ENCODE data around the gene PPP1R26.
"Not testable (repeated sequence)": the region's sequence is repeated elsewhere in the genome, so short reads cannot be mapped to it uniquely, and the experiment has no call there.

PPP1R26 gene

DNA sequence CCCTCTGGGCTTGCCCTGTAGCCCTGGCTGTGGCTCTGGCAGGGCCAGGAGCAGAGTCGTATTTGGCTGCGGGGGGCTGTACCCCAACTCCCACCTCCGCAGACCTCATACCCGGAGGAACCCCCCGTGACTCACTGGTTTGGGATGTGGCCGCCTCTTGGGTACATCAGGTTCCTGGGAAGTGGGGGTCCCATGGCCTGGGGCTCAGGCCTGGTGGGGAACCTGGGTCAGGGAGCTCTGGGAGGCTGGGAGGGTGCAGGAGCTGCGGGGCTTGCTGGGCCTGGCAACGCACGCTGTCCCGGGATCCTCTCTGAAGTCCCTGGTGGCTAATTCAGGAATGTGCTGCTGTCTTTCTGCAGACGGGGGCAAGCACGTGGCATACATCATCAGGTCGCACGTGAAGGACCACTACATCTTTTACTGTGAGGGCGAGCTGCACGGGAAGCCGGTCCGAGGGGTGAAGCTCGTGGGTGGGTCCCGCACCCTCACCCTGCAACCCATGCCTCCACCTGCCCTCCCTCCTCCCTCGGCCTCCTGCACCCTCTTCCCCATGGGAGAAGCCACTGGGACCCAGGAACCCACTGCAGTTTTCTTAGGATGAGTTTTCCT is 44.0 kb downstream of the PPP1R26 start:
- DNase-seq = no peak

GRCh38 chr9:135524130-135524861 is 44.7 kb downstream of the PPP1R26 start:
- no peak for DNase-seq

GRCh38 chr9:135525241-135526088 is 45.9 kb downstream of the PPP1R26 start:
- DNase-seq = no peak

DNA sequence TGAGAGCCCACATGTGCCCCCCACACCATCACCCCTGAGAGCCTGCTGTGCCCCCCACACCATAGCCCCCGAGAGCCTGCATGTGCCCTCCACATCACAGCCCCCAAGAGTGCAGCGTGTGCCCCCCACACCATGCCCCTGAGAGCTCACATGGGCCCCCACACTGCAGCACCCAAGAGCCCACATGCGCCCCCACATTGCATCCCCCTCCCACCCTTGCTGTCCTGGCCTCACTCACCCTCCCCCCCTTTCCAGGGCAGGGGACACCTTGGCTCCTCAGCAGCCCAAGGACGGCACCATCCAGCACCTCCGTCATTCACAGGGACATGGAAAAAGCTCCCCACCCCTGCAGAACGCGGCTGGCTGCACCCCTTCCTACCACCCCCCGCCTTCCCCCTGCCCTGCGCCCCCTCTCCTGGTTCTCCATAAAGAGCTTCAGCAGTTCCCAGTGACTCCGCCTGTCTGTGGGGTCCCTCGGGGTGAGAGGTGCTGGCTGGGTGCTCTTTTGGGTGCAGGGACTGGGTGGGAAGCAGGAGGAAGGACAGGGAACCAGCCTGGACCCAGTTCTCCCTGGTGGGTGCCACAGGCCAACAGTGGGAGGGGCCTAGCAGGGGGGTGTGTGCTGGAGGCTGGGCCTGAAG is 46.6 kb downstream of the PPP1R26 start:
- DNase-seq = no peak

DNA sequence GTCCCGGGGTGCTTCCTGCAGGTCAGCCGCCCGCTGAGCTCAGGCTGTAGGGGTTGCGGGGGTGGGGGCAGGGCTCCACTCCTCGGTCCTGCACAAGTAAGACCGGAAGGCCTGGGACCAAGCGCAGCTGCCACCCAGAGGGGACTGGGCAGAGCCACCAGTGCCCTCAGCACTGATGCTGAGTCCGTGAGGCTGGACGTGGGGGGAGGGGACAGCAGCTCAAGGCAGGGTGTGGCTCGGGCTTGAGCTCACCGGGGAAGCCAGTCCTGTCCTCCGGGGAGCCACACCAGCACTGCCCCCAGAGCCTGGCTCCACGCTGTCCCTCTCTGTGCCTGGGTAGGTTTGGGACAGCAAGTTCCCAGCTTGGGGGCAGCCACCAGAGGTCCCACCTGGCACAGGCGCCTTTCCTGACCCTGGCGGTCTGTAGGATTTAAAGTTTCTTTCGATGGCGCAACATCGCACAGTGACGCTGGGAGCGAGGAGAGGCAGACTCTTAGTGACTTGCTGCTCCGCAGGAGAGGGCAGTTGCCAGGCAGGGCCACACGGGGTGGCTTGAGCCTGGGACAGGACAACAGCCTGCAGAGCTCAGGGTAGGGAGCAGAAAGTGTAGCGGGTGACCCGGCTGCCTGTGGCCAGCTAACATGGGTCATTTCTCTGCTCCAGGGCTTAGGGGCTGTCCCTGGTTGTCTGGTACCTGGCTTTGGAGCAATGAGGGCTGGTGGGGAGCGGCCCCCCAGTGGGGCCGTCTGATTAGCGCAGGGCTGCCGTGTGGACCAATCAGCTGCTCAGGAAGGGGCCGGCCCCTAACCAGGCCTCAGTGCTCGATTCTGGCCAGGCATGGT is 47.4 kb downstream of the PPP1R26 start:
- no peak for DNase-seq

DNA sequence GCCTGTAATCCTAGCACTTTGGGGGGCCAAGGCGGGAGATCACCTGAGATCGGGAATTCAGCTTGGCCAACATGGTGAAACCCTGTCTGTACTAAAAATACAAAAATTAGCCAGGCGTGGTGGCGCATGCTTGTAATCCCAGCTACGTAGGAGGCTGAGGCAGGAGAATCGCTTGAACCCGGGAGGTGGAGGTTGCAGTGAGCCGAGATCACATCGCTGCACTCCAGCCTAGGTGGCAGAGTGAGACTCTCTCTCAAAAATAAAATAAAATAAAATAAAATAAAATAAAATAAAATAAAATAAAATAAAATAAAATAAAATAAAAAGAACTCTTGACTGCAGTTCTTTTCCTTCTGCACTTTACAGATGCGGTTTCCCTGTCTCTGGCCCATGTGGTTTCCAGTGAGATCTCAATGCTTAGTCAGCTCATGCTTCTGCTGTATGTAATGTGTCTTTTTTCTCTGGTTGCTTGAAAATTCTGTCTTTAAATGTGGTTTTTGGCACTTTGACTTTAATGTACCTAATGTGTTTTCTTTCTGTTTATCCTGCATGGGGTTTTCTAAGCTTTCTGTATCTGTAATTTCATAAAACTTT is 49.4 kb downstream of the PPP1R26 start:
- DNase-seq = not testable (repeated sequence)

- DNase-seq = no peak
Measured at GRCh38 chr9:135530146-135530545, 50.6 kb downstream of the PPP1R26 start.

DNA sequence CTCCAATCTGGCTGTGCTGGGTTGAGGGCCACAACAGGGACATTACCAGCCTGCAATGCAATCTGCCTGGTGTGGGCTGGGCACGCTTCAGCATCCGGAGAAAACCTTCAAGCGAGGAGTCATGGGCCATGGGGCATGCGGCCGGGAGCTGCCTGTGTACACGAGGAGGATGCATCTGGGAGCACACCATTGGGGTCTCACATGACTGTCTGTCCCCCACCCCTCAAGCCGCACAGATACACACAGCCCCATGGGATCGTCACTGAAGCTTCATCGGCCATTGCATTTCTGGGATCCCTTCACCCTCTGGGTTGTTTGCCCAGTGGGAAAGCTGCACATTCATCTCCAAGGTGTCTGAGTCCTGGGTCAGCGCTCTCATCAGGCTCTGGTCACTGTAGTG is 51.5 kb downstream of the PPP1R26 start:
- no peak for DNase-seq

DNA sequence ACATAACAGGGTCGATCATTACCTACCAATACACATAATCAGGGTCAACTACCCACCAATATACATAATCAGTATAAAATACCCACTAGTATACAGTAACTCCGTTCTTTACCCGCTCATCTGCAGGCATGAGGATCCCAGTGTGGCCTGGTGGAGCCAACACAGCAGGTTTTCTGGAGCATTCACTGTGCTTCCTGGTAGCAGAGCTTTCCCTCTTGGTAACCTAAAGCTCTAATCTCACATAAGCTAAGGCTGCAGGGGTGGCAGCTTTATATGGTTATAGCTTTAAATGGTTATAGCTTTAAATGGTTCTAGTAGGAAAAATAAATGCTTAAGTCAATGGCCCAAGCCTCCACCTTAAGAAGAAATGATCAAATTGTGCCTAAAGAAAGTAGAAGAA is 53.5 kb downstream of the PPP1R26 start:
- DNase-seq = no peak

- no peak for DNase-seq
Measured at GRCh38 chr9:135533674-135534073, 54.1 kb downstream of the PPP1R26 start.

- not testable (repeated sequence) for DNase-seq
Measured at GRCh38 chr9:135534192-135534711, 54.7 kb downstream of the PPP1R26 start.

- not testable (repeated sequence) for DNase-seq
Measured at GRCh38 chr9:135534826-135535225, 55.2 kb downstream of the PPP1R26 start.

GRCh38 chr9:135535631-135536030 is 56.0 kb downstream of the PPP1R26 start:
- DNase-seq = not testable (repeated sequence)

- DNase-seq = no peak
Measured at GRCh38 chr9:135536216-135536615, 56.6 kb downstream of the PPP1R26 start.
